ENCODE data around the gene SCARB1. TPM values are rescaled to one million over a fixed set of nuclear protein-coding genes. Genes with fewer than 3 reads are reported as not detected.

Gene SCARB1
- total RNA-seq, 1 experiment from 2014 or later = 359 TPM

GRCh38 chr12:124736115-124737039 is 127.3 kb downstream of the SCARB1 start:
- no TSS peak for BruUV-seq (replicated peaks)
- intact Hi-C loops (cut with micrococcal nuclease; ENCODE audit: unreplicated experiment) = no loop called here

More at GRCh38 chr12:124736115-124737039, 127.3 kb downstream of the SCARB1 start:
- H3K27me3 ChIP-seq (ENCODE audit: control insufficient read depth, insufficient read depth, low read length) = no peaks in the 10 kb centered on the region
- peaks cover 3% of the 10 kb centered on the region; the same call in 1 of the 2 replicates for H3K9me3 ChIP-seq (ENCODE audit: control insufficient read depth, insufficient read depth, low read depth, low read length)
- no peaks in the 10 kb centered on the region for H3K36me3 ChIP-seq (ENCODE audit: control insufficient read depth, insufficient read depth, low read length)
- TF ChIP-seq POLR2AphosphoS5 (IDR thresholded peaks at IDR 0.05; ENCODE audit: low read depth, low read length) = no peak
- TF ChIP-seq CTCF (IDR thresholded peaks at IDR 0.05) = no peak
- TF ChIP-seq TCF7L2 (IDR thresholded peaks at IDR 0.05; ENCODE audit: low read depth, low read length) = no peak
- TF ChIP-seq REST (IDR thresholded peaks at IDR 0.05; ENCODE audit: insufficient read depth in 1 of 2, low read depth in 2 of 2, low read length in 1 of 2) = no peak
- TF ChIP-seq SIN3A (IDR thresholded peaks at IDR 0.05; ENCODE audit: borderline replicate concordance, insufficient read depth, low read depth, low read length) = no peak
- no peak overlapping the region for H3K4me3 ChIP-seq (ENCODE audit: low read depth in 2 of 2, low read length in 2 of 2)
- ATAC-seq (no peak), DNase-seq (ENCODE audit: low read depth, low spot score) (no peak)
- H3K4me1 ChIP-seq (ENCODE audit: control insufficient read depth, insufficient read depth, low read length) = peaks cover 76% of the 10 kb centered on the region
- POLR2A ChIA-PET = interaction anchor here (1.2 kb wide), 1 partner anchor 11 kb away, joined by 3 read pairs; no protein-coding TSS in a partner anchor
- in situ Hi-C loops (cut with HindIII; ENCODE audit: low pct_unique_long_range_greater_than_20kb, low sequenced_read_pairs) = no loop called here
- CTCF ChIA-PET = interaction anchor here (0.7 to 0.8 kb wide), 2 partner anchors 10 to 246 kb away, joined by 3 to 9 read pairs; no protein-coding TSS in a partner anchor
- peak overlapping the region; percentile 100 for H3K27ac ChIP-seq (ENCODE audit: low read length)

Measured in Panc1 (cell line).